GM23248 (cell line): ENCODE measurements around the gene TMEM132C. TPM values are rescaled to one million over a fixed set of nuclear protein-coding genes. Genes with fewer than 3 reads are reported as not detected.

ENCODE experiments used
- DNase-seq: peaks from one replicate; pipeline ENCODE4 v3.0.0-alpha.2; 2015
- H2AFZ ChIP-seq: fragments of 200-600 bp; sonication (generic); 2 replicates; pipeline ENCODE4 v1.6.1; 2016; ENCODE audit warnings: antibody characterized with exemption
- H3F3A ChIP-seq: fragments of 200-600 bp; sonication (generic); 2 replicates; pipeline ENCODE4 v1.6.1; 2016; ENCODE audit warnings: mild to moderate bottlenecking, antibody characterized with exemption, mixed run types; ENCODE audit not compliant: insufficient read depth
- H3K27ac ChIP-seq: fragments of 200-600 bp; sonication (generic); 2 replicates; pipeline ENCODE4 v1.5.1; 2016; ENCODE audit warnings: mild to moderate bottlenecking
- H3K27me3 ChIP-seq: fragments of 200-600 bp; sonication (generic); replicated peaks from 2 replicates; pipeline ENCODE4 v1.6.1; 2016; ENCODE audit warnings: mild to moderate bottlenecking; ENCODE audit not compliant: insufficient read depth
- H3K36me3 ChIP-seq: fragments of 200-600 bp; sonication (generic); 2 replicates; pipeline ENCODE4 v1.6.1; 2016; ENCODE audit warnings: low read depth, mild to moderate bottlenecking
- H3K4me1 ChIP-seq: fragments of 200-600 bp; sonication (generic); 2 replicates; pipeline ENCODE4 v1.6.1; 2016; ENCODE audit warnings: mild to moderate bottlenecking; ENCODE audit not compliant: insufficient read depth
- H3K4me2 ChIP-seq: fragments of 200-600 bp; sonication (generic); one replicate; pipeline ENCODE4 v1.6.1; 2016; ENCODE audit warnings: mild to moderate bottlenecking; ENCODE audit not compliant: unreplicated experiment
- H3K4me3 ChIP-seq: fragments of 200-600 bp; sonication (generic); 2 replicates; pipeline ENCODE4 v1.5.1; 2016; ENCODE audit warnings: mild to moderate bottlenecking
- H3K79me2 ChIP-seq: fragments of 200-600 bp; sonication (generic); 2 replicates; pipeline ENCODE4 v1.6.1; 2016; ENCODE audit warnings: mild to moderate bottlenecking; ENCODE audit not compliant: insufficient read depth
- H3K9ac ChIP-seq: fragments of 200-600 bp; sonication (generic); 2 replicates; pipeline ENCODE4 v1.6.1; 2016; ENCODE audit warnings: mild to moderate bottlenecking
- H3K9me2 ChIP-seq: fragments of 200-600 bp; sonication (generic); 2 replicates; pipeline ENCODE4 v1.6.1; 2016; ENCODE audit warnings: mixed run types, mild to moderate bottlenecking, moderate library complexity; ENCODE audit not compliant: insufficient read depth
- H3K9me3 ChIP-seq: fragments of 200-600 bp; sonication (generic); one replicate; pipeline ENCODE4 v1.6.1; 2017; ENCODE audit warnings: low read depth
- H4K20me1 ChIP-seq: fragments of 200-600 bp; sonication (generic); 2 replicates; pipeline ENCODE4 v1.6.0; 2016; ENCODE audit not compliant: insufficient read depth
- EZH2 ChIP-seq: fragments of 200-600 bp; sonication (generic); IDR thresholded peaks from 2 replicates; pipeline ENCODE4 v1.6.1; 2018; ENCODE audit warnings: antibody characterized with exemption, mild to moderate bottlenecking; ENCODE audit not compliant: insufficient read depth, poor library complexity, severe bottlenecking
- EZH2phosphoT487 ChIP-seq: fragments of 200-600 bp; sonication (generic); IDR thresholded peaks from 2 replicates; pipeline ENCODE4 v1.6.1; 2018; ENCODE audit warnings: antibody characterized with exemption, moderate library complexity, mild to moderate bottlenecking, low read depth; ENCODE audit not compliant: insufficient read depth
- WGBS, 2 experiments: methylation state at CpG; one replicate each; pipeline ENCODE4 v1.1.6; 2015 to 2017; ENCODE audit warnings: low lambda C conversion rate in 2 of 2, low coverage in 1 of 2; ENCODE audit errors: missing lambda C conversion rate in 2 of 2; 5-methylcytosine and 5-hydroxymethylcytosine counted together
- in situ Hi-C: fragments of 300-500 bp; cut with MboI; formaldehyde crosslinking; loops from 2 replicates; pipeline ENCODE4 v1.15.0; 2020
- polyA plus RNA-seq: library from polyadenylated mRNA; unstranded; fragments of >200 nt; fragmentation: Nextera tagmentation; extraction: Ambion mirVana; gene quantifications from 2 replicates; pipeline ENCODE4 v1.2.1, GENCODE V29; 2016
- total RNA-seq: library from RNA; depleted of rRNA; stranded (reverse); fragments of >200 nt; shearing (Covaris generic); gene quantifications from 2 replicates; pipeline ENCODE4 v1.2.3, GENCODE V29; 2014

TMEM132C gene
- total and polyA plus RNA-seq, 2 experiments from 2014 or later = not detected

DNA sequence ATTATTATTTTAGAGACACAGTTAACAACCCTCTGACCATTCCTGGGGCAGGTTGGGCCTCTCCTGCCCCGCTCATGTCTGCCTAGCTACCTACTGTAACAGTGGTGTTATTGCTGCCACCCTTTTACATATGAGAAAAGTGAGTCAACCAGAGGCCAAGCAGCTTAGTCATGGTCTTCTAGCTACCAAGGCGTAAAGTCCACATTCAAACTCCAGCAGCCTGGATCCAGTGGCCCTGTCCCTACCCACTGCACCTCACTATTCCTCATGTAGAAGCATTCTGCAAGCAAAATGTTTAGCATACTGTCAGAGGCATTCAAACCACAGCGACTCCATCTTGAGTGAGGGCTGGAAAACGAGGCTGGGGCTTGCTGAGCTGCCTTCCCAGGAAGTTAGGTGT lies 461.0 kb downstream of the TMEM132C start:
- in situ Hi-C loops = no loop called here
- Histone ChIP-seq H3K4me3 (no peak overlapping the region), H3K9me3 (no peaks in the 10 kb centered on the region), H2AFZ (no peak overlapping the region), H3K27ac (no peak overlapping the region), H3K4me2 (no peak overlapping the region), H4K20me1 (no peaks in the 10 kb centered on the region), H3K9ac (no peak overlapping the region), H3K36me3 (no peaks in the 10 kb centered on the region), H3K79me2 (no peaks in the 10 kb centered on the region), H3K9me2 (no peaks in the 10 kb centered on the region), H3K4me1 (no peaks in the 10 kb centered on the region), H3K27me3 (no peaks in the 10 kb centered on the region), H3F3A (no peaks in the 10 kb centered on the region)
- no peak for TF ChIP-seq EZH2
- TF ChIP-seq EZH2phosphoT487 = no peak
- 6 to 12% methylated on average over 4 of the region's 4 CpGs for WGBS, 2 experiments
- no peak for DNase-seq

DNA sequence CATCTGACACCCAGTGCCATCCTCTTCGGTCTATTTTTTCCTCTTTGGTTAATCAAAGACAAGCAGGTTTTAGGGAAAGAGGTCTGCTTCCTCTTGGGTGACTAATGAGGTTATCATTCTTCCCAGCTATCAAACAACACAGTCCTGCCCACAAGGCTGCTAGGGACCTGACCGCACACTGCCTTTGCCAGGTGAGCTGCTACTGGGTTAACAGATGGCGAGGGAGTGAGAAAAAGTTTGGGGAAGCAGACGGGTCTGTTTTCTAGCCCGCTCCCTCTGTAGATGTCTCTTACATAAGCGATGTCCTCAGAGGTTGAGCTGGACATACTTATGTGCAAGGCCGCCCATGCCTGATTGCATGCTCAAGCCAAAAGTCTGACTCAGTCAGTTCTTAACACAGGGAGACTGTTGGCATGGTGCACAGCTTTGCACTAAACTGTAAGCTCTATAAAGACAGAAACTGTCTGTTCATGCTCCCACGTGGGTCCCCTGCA lies 462.7 kb downstream of the TMEM132C start:
- in situ Hi-C loops = no loop called here

DNA sequence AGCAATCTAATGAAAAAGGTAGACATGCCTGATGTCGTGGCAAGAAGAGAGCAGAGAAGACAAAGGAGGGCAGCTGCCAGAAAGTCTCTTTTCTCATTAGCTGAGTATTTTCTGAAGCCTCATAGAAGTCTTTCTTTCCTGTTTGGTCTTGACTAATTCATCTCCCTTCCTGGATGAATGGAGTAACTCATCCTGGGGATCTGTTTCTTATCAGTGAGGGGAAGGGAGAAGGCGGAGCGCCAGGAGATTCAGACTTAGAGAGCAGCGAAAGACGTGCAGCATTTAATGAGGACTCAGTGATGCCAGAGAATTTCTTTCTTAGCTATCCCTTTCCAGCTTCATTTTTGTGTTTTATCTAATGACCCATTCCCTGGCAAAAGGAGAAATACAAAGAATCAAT lies 467.4 kb downstream of the TMEM132C start:
- Histone ChIP-seq H3K9me2 (no peaks in the 10 kb centered on the region), H3K4me2 (no peak overlapping the region), H3K4me1 (no peaks in the 10 kb centered on the region), H3K27ac (no peak overlapping the region), H3K4me3 (no peak overlapping the region), H3K27me3 (no peaks in the 10 kb centered on the region), H2AFZ (no peak overlapping the region), H3F3A (no peaks in the 10 kb centered on the region), H3K9me3 (no peaks in the 10 kb centered on the region), H3K36me3 (no peaks in the 10 kb centered on the region), H4K20me1 (no peaks in the 10 kb centered on the region), H3K79me2 (no peaks in the 10 kb centered on the region), H3K9ac (no peak overlapping the region)
- in situ Hi-C loops = no loop called here
- TF ChIP-seq EZH2 (no peak), EZH2phosphoT487 (no peak)
- DNase-seq = no peak
- 2 to 6% methylated on average over 5 of the region's 5 CpGs for WGBS, 2 experiments

More for the DNA sequence above, 462.7 kb downstream of the TMEM132C start:
- Histone ChIP-seq H3K4me3 (no peak overlapping the region), H3K9ac (no peak overlapping the region), H3F3A (no peaks in the 10 kb centered on the region), H3K27me3 (no peaks in the 10 kb centered on the region), H2AFZ (no peak overlapping the region), H3K27ac (no peak overlapping the region), H3K36me3 (no peaks in the 10 kb centered on the region), H4K20me1 (no peaks in the 10 kb centered on the region), H3K4me1 (no peaks in the 10 kb centered on the region), H3K4me2 (no peak overlapping the region), H3K9me3 (no peaks in the 10 kb centered on the region), H3K9me2 (no peaks in the 10 kb centered on the region), H3K79me2 (no peaks in the 10 kb centered on the region)
- WGBS, 2 experiments = 28 to 39% methylated on average over 8 of the region's 8 CpGs
- peak; percentile 2 for DNase-seq
- TF ChIP-seq EZH2phosphoT487 (no peak), EZH2 (no peak)

DNA sequence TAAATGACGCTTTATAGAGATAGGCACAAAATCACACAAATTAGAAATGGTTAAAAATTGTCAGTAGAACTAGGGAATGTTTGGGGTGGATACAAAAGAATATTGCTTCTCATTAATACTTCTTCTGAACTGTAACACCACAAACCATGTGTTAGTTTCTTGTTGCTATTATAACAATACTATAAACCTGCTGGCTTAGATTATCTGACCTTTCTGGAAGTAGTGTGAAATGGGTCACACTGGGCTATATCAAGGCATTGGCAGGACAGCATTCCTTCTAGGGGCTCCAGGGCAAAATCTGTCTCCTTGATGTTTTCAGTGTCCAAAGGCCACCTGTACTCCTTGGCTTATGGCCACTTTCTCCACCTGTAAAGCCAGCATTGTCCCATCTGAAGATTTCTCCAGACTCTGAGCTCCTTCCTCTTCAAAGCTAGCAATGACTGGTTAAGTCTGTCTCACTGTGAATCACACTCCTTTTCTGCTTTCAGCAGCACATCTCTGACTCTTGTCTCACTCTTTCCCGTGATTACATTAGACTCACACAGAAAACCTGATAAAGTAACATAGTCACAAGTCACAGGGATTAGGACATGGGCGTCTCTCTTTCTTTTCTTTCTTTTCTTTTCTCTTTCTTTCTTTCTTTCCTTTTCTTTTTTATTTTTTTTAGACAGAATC lies 470.5 kb downstream of the TMEM132C start:
- Histone ChIP-seq H3K27me3 (no peaks in the 10 kb centered on the region), H3K4me2 (no peak overlapping the region), H3K9ac (no peak overlapping the region), H3K4me3 (no peak overlapping the region), H3K9me3 (no peaks in the 10 kb centered on the region), H3K4me1 (no peaks in the 10 kb centered on the region), H3F3A (no peaks in the 10 kb centered on the region), H3K9me2 (no peaks in the 10 kb centered on the region), H2AFZ (no peak overlapping the region), H3K79me2 (no peaks in the 10 kb centered on the region), H4K20me1 (no peaks in the 10 kb centered on the region), H3K27ac (no peak overlapping the region), H3K36me3 (no peaks in the 10 kb centered on the region)
- WGBS, 2 experiments = 4 to 10% methylated on average over 3 of the region's 3 CpGs
- no peak for DNase-seq
- in situ Hi-C loops = no loop called here
- TF ChIP-seq EZH2 = no peak
- TF ChIP-seq EZH2phosphoT487 = no peak

DNA sequence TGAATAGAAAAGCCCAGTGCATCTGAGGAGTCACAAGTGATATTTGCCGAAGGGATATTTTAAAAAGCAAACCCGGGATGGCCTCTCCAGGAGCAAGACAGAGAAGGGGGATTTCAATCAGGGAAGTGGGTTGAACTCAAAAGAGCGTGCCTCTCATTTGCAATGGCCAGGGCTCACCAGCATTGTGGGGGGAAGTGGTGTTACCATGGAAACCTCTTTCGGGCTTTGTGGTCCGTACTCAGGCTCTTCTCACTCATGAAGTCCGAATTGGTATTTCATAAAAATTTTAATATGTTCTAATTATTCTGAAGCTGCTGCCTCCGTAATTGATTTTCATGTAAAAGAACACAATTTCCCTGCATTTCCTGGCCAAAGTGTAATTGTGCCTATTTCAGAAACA lies 476.9 kb downstream of the TMEM132C start:
- no peak overlapping the region for H3K9ac ChIP-seq
- H3K4me2 ChIP-seq = no peak overlapping the region
- H3K79me2 ChIP-seq = no peaks in the 10 kb centered on the region
- no peak overlapping the region for H3K4me3 ChIP-seq
- in situ Hi-C loops = no loop called here
- no peak overlapping the region for H2AFZ ChIP-seq
- no peaks in the 10 kb centered on the region for H3K4me1 ChIP-seq
- H3F3A ChIP-seq = no peaks in the 10 kb centered on the region
- no peaks in the 10 kb centered on the region for H3K9me3 ChIP-seq
- DNase-seq = no peak
- H3K9me2 ChIP-seq = no peaks in the 10 kb centered on the region
- H3K27me3 ChIP-seq = no peaks in the 10 kb centered on the region
- WGBS, 2 experiments = 25 to 34% methylated on average over 7 of the region's 7 CpGs
- no peaks in the 10 kb centered on the region for H4K20me1 ChIP-seq
- no peaks in the 10 kb centered on the region for H3K36me3 ChIP-seq
- TF ChIP-seq EZH2phosphoT487 (no peak), EZH2 (no peak)
- H3K27ac ChIP-seq = no peak overlapping the region
